Measurements from ENCODE around the gene CAPN1. TPM values are rescaled to one million over a fixed set of nuclear protein-coding genes. Genes with fewer than 3 reads are reported as not detected.

Gene CAPN1
- total RNA-seq, 1 experiment from 2014 or later: 195 TPM

DNA sequence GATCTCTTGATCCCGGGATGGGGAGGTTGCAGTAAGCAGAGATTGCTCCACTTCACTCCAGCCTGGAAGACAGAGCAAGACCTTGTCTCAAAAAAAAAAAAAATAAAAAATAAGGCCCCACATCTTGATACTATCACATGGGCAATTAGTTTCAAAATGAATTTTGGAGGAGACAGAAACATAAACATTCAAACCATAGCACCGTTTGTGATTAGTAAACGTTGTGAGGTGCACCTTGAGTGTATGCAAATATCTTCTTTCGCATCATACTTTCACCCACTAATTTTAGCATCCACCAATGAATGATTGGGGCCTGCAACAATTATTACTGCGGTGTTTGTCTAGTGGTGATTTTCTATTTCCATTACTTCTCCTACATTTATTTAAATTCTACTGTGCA is 22.7 kb upstream of the CAPN1 start:
- no peak for DNase-seq (ENCODE audit: low read depth)

DNA sequence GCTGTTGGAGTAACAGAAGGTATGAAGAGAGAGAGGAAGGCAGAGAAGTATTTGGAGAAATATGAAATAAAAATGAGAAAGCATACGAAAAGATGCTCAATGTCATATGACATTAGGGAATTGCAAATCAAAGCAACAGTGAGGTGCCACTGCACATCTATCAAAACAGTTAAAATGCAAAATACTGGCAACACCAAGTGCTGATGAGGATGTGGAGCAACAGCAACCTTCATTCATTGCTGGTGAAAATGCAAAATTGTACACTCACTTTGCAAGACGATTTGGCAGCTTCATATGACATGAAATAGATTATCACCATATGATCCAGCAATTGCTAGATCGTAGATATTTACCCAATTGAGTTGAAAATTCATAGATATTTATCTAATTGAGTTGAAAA is 21.1 kb upstream of the CAPN1 start:
- no peak for DNase-seq (ENCODE audit: low read depth)

DNA sequence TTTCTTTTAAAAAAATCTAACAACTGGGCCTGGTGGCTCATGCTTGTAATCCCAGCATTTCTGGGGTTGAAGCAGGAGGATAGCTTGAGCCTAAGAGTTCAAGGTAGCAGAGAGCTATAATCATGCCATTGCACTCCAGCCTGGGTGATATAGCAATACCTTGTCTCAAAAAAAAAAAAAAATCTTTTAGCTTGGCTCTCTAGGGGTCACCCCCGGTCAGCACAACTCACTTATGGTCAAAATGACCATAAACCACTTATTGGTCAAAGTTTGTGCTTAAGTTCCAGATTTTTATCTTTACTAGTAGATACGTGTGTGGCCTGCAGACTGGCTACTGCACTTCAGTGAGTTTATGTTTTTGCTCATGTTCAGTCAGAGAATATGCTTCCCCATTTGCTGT is 18.0 kb upstream of the CAPN1 start:
- DNase-seq (ENCODE audit: low read depth): no peak

DNA sequence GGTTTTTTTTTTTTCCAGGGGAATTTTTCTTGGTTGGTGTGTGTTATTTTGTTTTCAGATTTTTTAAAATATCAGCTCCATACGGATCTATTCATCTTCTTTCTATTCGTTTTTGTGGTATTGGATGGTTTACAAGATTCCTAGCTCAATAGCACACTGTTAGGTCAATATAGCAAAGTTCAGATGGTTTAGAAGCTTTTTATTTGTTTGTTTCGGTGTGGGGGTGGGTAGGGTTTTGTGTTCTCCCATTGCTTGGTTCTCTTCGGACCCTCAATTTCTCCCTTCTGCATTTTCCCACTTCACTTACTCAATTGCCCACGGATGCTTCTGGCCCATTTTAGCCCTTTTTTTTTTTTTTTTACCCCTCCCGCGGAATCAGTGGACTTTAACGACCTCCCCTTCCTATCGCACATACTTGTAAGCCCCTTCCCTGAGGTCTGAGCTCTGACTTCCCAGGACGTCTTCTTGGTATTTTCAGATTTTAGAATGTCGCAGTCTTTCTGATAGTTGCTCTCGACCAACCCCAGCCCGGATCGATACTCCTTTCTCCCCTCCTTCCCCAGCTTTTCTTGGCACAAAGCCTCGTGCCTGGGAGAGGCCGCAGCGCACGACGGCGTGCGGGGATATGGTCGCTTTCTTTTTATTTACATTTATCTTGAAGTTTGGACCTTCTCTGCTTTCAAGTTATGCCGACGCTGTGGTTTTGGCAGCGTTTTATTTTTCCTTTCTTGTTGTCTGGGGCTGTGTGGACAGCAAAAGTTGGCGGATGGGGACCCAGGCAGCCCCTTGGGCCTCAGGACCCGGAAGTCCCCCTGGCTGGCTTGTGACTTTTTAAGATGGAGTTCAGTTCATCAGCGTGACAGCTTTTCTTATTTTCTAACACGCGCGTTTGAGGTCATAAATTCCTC is 16.1 kb upstream of the CAPN1 start:
- DNase-seq (ENCODE audit: low read depth): no peak

DNA sequence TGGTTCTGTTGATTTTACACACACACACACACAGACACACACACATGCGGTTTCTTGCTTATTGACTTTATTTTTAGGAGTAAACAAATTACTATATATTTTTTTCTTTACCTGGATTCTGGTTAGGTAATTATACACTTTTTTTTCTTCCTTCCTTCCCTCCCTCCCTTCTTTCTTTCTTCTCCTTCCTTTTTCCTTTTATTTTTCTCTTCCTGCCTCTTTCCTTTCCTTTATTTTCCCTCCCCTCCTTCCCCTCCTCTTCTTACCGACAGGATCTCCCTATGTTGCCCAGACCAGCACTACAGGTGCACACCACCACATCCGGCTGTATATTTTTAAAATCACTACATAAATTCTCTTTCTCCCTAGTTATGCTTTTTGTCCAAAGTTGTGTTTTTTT is 14.8 kb upstream of the CAPN1 start:
- no peak for DNase-seq (ENCODE audit: low read depth)

DNA sequence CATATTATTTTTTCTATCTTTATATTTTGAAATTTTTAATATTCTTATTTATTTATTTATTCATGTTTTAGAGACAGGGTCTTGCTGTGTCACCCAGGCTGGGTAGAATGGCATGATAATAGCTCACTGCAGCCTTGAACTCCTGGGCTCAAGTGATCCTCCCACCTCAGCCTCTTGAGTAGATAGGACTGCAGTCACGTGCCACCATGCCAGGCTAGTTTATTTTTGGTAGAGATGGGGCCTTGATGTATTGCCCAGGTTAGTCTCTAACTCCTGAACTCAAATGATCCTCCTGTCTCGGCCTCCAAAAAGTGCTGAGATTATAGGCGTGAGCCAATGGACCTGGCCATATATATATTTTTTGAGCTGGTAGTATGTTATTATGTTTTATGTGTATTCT is 14.1 kb upstream of the CAPN1 start:
- DNase-seq (ENCODE audit: low read depth): no peak

DNA sequence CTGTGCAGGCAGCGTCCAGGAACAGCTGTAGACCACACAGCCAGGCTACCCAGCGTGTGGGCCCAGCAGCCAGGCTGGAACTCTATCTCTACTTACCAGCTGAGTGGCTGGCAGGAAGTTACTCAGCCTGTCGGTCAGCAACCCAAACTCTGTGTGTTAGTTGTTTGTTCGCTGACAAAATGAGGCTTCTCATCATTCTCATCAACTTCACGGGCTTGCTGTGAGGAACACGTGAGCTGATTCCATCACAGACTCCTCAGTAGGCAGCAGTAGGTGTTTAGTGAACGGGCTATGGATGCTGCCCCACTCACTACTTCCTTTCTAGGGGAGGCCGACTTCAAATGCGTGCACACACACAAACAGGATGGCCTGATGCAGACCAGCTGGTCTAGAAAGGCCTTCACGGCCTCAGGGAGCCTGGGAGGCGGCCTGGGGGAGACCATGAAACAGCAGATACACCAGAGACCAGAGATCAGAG is 12.5 kb upstream of the CAPN1 start:
- DNase-seq (ENCODE audit: low read depth): peak; percentile 65

DNA sequence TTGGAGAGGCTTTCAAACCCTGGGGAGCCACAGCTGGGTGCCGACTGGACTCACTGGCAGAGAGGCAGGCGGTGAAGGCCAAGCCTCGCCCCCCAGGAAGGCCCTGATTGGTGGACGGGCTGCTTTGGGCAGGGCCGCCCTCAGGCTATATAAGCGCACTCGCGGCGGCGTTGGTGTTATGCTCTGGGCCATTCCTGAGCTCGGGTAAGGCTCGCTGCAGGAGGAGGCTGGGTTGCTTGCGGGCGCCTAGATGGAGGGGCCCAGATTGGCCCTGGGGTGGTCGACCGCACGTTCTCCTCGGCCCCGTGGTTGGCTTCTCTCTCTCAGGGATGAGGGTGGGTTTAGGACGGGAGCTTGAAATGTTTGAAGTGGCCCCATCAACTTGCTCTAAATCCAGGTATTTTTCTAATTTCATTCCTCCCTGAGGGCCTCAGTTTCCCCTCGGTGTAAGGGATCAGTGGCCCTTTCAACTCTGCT is 11.6 kb upstream of the CAPN1 start, which contains the start of gene SPDYC:
TSS of gene SPDYC (plus strand) at position 176 of the 477 bp plus-strand sequence. CDS start 1,125 bp downstream, outside the sequence.
- DNase-seq (ENCODE audit: low read depth): no peak

DNA sequence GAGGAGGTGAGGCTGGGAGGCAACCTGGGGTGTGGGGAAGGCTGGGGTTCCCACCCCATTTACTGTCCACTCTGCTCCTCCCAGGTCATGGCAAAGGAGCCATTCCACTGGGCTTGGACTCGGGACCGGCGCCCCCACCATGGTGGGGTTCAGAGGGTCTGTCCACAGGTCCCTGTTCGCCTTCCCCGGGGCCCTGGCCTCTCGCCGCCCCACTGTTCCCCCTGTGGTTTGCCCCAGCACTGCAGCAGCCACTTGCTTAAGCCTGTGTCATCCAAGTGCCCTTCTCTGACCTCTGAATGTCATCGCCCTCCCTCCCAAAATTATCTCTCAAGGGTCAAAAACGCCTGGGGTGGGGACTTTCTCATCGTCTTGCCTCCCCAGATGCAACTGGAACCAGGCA is 9.1 kb upstream of the CAPN1 start:
- no peak for DNase-seq (ENCODE audit: low read depth)

DNA sequence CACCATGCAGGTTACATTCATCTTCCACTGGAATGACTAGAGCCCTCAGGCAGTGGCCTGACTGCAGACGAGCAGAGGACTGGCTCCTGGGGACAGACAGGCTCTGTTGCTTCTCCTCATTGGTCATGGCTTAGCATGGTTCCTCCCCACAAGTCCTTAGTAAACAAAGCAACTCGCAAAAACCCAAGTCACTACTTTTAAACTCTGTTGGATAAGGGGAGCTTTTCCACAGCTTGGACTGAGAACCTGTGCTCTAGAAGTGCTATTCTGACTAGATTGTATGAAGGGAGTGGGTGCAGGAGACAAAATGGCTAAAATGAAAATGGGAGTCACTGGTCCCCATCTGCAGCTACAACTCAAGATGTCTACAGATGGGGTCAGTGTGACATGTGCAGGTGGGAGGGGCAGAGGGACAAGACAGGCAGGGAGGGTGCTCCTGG is 7.1 kb upstream of the CAPN1 start:
- DNase-seq (ENCODE audit: low read depth): peak; percentile 45

DNA sequence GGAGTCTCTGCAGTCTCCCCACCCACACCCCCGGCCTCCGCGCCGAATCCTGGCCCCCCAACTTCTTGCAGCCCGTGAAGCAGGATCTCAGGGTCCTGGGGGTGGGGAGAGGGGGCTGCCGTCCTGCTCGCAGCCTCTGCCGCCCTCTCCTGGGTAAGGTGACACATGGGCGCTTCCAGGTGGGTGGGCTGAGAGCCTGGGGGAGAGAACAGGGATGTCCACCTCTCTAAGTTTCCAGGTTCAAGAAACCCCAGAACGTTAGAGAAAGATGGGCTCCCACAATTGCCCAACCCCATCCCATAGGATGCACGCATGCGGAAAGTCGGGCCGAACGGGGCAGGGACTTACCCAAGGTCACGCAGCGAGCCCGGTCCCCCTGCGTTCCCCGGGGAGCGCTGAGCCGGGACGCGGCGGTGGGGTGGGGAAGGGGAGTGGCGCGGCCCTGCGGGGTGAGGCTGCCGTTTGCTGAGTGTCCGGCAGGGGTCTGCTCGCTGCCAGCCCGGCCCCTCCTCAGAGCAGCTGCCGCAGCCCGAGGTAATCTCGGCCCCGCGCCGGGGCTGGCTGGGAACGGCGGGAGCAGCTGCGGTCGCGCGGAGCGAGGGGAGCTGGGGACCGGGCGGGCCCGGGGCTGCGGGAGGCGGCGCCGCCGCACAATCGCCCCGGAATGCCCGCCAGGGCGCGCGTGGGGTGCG is 705 bp upstream of the CAPN1 start:
- peak; percentile 65 for DNase-seq (ENCODE audit: low read depth)

DNA sequence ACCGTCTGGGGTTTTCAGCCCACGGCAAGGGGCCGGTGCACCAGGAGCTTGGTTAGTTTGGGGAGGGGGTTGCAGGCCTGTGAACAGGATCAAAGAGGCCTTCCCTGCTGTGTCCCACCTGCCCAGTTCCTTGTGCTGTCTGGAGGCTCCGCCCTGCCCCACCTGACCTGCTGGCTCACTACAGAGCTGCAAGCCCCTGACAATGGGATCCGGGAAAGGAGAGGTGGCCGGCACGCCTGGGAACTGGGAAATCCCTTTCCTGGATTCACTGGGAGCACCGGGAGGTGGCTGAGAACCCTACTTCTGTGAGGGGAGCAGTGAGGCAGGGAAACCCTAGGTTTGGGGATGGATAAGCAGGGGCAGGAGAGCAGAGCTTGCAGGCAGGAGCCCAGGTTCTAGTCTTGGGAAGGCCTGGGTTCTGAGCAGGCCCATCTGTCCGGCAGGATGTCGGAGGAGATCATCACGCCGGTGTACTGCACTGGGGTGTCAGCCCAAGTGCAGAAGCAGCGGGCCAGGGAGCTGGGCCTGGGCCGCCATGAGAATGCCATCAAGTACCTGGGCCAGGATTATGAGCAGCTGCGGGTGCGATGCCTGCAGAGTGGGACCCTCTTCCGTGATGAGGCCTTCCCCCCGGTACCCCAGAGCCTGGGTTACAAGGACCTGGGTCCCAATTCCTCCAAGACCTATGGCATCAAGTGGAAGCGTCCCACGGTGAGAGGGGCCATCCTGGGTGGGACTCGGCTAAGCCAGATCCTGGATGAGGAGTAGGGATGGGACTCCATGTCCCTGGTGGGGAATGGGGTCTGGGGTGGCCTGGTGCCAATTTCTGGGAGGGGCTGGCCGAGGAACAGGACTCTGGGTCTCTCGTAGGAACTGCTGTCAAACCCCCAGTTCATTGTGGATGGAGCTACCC is 786 bp downstream of the CAPN1 start:
- DNase-seq (ENCODE audit: low read depth): no peak

DNA sequence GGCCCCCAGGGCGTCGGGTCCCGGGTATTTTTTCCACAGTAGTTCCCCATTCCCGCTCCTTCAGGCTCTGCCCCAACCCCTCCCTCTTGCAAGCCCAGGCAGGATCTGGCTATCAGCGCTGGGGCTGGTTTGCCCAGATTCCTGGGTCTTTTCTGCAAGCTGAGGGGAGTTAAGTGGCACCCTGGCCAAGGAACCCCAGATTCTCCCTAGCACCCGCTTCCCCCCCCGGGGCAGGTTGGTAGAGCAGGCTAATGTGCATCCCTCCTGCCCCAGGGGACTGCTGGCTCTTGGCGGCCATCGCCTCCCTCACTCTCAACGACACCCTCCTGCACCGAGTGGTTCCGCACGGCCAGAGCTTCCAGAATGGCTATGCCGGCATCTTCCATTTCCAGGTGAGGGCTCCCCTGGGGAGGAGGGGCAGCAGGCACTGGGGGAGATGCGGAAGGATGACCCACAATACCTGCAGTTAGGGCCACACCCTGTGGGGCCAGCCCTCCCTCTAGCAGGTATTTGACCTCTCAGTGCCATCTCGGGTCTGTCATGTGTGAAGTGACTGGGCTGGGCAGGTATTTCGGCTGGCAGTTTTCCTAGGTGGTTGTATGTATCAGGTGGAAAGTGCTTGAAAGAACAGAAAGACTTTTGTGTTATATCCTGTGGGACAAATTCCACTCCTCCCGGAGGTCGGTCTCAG is 1.6 kb downstream of the CAPN1 start:
- DNase-seq (ENCODE audit: low read depth): no peak

DNA sequence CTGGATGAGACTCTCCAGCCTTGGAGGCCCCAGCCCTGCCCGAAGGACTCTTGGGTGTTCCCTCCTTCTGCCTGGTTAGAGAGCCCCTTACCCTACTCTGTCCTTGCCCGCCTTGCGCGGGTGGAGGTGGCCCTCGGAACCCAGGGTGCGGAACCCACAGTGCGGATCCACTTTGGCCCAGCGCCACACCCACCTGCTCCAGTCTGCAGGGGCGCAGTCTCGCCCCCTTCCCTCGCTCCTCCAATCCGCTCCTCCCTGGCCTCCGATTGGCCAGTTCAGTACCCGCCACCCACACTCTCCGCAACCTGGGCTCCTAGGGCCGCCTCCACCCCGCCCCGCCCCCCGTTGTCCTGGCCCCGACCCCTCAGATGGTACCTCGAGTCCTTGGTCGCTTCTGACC is 2.4 kb downstream of the CAPN1 start:
- no peak for DNase-seq (ENCODE audit: low read depth)

DNA sequence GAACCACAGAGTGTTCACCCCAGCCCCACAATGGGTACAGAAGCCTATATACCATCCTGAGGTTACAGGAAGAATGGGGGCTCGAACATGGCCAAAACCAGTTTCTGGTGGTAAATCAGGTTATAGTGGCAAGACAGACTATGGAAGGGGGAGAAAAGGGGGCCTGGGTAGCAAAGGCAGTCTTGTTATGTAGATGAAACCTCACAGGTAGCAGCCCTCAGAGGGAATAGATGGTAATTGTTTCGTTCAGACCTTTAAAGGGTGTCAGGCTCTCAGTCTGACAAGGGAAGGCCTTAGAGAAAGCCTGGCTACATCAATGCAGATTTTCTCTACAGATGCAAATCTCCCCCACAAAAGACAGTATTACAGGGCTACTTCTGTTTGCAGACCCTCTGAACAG is 3.4 kb downstream of the CAPN1 start:
- DNase-seq (ENCODE audit: low read depth): no peak

DNA sequence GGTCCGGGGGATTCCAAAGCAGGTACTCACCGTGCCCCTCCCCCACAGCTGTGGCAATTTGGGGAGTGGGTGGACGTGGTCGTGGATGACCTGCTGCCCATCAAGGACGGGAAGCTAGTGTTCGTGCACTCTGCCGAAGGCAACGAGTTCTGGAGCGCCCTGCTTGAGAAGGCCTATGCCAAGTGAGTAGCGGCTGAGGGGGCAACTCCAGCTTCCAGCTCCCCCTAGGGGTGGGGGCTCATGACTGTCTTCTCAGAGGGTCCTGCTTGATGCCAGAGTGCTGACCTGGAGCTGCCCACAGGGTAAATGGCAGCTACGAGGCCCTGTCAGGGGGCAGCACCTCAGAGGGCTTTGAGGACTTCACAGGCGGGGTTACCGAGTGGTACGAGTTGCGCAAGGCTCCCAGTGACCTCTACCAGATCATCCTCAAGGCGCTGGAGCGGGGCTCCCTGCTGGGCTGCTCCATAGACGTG is 4.2 kb downstream of the CAPN1 start:
- DNase-seq (ENCODE audit: low read depth): no peak

DNA sequence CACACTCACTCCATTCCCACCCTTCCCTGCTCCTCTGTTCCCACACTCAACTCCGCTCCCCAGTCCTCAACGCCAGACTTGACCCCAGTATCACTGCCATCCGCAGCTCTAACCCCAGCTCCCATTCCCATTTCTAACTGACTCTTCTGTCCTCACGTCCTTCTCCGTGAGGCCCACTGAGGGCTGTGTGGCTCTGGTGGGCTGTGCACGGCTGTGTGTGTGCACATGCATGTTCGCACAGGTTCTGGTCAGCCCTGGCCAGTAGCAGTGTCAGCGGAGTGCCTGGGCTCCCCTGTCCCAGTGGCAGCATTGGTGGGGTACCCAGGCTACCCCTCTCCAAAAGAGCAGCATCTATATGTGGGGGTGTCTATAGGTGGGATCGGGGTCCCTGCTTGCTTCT is 5.0 kb downstream of the CAPN1 start:
- DNase-seq (ENCODE audit: low read depth): no peak

DNA sequence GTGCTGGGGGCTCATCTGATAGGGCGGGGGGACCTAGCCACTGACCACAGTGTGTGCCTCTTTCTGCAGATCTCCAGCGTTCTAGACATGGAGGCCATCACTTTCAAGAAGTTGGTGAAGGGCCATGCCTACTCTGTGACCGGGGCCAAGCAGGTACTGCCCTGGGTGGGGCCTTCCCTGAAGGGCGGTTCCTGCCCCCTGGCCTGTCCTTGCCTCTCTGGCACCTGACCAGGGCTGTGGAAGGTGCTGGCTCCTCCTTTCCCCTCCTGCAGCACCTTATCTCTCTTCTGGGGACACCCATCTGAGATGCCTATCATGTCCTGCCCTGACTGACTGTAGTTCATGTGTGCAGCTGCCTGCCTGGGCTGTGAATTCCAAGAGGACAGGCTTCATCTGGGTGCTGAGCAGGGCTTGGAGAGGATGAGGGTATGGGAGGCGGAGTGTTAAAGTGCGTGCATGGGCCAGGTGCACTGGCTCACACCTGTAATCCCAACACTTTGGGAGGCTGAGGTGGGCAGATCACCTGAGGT is 5.5 kb downstream of the CAPN1 start:
- no peak for DNase-seq (ENCODE audit: low read depth)

DNA sequence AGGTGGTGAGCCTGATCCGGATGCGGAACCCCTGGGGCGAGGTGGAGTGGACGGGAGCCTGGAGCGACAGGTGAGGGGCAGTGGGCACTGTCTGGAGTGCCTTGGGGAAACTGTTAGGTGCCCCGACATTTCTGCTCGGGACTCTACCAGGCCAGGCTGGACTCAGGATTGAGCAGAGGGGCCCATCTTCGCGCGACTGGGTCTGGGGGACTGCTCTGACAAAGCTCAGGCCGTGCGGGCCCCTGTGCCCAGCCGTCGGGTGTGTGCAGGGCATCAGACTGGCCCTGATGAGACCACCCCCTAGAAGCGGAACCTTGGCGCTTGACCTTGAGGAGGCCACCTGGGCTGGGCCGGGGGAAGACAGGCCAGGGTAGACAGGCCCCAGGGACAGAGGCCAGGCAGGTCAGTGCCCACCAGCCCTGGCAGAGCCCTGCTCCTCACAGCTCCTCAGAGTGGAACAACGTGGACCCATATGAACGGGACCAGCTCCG is 6.3 kb downstream of the CAPN1 start:
- DNase-seq (ENCODE audit: low read depth): no peak

DNA sequence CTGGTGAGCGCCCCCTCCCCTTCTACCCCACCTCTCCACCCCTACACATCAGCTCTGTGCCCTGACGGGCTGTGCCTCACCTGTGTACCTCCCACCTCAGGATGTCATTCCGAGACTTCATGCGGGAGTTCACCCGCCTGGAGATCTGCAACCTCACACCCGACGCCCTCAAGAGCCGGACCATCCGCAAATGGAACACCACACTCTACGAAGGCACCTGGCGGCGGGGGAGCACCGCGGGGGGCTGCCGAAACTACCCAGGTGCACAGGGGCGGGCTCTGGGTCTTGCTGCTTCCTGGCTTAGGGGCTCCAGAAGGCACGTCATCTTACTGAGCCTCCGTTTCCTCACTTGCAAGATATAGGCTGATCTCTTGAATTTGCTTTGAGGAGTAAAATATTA is 6.8 kb downstream of the CAPN1 start:
- DNase-seq (ENCODE audit: low read depth): no peak

DNA sequence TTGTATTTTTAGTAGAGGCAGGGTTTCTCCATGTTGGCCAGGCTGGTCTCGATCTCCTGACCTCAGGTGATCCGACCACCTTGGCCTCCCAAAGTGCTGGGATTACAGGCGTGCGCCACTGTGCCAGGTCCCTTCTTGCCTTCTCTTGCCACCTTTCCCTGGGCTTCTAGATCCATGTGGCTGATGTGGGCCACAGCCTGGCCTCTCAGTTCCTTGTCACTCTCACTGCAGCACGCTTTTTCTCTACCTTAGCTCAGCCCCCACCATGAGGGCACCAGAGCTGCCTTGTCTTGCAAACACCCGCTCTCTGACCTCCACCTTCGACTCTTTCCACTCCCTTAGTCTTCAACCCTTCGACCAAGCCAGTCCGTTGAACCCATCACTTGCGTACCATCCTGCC is 7.5 kb downstream of the CAPN1 start:
- no peak for DNase-seq (ENCODE audit: low read depth)
